Fibroblast of gingiva (primary cell): ENCODE data around the gene BCAN.
A peak's percentile ranks its signal among the peaks of the same experiment; 100 is the strongest.

Experiments used
- DNase-seq: peaks from one replicate; pipeline ENCODE4 v3.0.0-alpha.2; 2011; ENCODE audit warnings: low read depth

Gene BCAN

DNA sequence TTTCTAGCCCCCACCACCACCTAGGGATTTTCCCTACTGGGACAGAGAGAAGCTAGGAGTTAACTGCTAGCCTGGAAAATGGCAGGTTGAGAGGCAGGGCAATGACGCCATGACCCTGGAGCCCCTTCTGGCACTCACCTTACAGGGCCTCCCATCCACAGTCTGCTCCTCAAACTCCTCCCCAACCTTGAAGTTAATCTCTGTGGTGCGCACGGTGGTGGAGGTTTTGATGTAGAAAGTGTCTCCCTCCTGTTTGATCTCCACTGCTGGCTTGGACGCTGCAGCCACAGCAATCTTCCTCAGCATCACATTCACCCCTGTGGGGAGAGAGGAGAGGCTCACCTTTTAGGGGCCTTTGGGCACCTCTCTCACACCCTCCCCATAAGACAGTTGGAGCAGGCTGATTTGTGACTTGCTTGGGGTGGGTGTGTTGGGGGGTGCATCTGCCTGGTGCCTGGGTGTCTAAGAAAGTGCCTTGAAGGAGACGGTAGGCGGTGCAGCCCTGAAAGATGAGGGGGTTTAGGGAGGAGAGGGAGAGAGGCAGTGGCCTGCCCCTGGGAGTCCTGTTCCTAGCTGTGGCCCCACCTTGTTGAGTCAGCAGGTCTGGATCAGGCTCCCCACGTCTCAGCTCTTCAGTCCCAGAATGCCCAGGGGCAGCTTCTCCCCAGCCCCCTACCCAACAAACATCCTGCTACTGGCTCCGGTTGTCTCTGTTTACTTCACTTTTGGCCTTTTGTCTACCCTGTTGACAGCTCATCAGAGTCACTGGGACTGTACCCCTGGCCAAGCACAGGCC lies 59.0 kb downstream of the BCAN start:
- DNase-seq = no peak

- no peak for DNase-seq
These were observed 61.4 kb downstream of the BCAN start for GRCh38 chr1:156703336-156703735.

- no peak for DNase-seq
These were observed 61.8 kb downstream of the BCAN start for GRCh38 chr1:156703741-156704140.

- no peak for DNase-seq
These were observed 62.3 kb downstream of the BCAN start for GRCh38 chr1:156704166-156704711.

DNA sequence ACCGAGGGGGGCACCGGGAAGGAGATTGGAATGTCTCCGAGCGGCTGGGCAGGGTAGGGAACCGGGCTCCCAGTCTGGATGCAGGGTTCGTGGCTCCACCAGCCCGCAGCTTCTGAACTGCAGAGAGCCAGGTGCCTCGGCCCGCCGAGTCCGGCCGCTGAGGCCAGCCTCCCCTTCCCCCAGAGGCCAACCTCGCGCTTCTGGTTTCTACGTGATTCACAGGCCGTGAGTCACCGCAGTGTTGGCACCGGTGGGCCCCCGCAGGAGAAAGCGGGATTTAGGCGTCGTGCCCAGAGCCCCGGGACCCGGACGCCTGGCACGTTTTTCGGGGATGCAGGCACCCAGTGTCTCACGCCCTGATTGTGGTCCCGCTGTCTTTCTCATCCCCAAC lies 63.0 kb downstream of the BCAN start:
- peak; percentile 50 for DNase-seq

GRCh38 chr1:156705321-156705917 lies 63.5 kb downstream of the BCAN start, which contains the start of gene CRABP2:
Gene CRABP2, minus strand, starts transcription at chr1:156705583. Its CDS starts 137 bp downstream, at chr1:156705446.
- DNase-seq = peak; percentile 40

DNA sequence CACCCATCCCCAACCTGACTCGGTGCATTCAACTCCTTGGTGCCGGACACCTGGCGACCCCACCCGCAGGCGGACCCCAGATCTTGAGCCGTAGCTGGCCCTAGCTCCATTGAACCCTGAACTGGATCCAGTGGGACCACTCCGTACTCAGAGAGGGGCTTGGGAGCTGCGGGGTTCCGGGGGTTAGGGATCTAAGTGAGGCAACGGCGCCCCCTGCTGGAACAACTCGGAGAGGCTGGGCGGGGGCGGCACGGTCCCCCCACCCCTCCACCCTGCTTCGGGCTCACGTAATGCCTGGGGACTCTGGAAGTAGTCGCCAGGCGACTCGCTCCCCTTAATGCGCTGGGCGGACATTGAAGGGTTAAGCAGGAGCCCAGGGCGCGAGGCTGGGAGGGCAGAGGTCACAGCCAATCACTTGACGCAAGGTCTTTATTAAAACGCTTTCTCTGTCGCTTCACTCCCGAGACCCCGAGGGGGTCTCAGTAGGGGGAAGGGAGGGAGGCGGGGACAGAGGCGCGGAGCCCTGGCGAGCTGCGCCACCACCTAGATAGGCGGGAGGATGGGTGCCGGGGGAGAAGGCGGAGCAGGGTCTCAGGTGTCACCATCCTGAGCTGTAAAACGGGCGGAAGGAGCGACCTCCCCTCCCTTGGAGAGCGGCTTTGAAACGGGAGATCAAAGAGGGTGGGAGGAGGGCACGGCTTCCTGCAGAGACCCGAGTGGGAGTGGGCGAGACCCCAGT lies 64.2 kb downstream of the BCAN start:
- DNase-seq = peak; percentile 69

DNA sequence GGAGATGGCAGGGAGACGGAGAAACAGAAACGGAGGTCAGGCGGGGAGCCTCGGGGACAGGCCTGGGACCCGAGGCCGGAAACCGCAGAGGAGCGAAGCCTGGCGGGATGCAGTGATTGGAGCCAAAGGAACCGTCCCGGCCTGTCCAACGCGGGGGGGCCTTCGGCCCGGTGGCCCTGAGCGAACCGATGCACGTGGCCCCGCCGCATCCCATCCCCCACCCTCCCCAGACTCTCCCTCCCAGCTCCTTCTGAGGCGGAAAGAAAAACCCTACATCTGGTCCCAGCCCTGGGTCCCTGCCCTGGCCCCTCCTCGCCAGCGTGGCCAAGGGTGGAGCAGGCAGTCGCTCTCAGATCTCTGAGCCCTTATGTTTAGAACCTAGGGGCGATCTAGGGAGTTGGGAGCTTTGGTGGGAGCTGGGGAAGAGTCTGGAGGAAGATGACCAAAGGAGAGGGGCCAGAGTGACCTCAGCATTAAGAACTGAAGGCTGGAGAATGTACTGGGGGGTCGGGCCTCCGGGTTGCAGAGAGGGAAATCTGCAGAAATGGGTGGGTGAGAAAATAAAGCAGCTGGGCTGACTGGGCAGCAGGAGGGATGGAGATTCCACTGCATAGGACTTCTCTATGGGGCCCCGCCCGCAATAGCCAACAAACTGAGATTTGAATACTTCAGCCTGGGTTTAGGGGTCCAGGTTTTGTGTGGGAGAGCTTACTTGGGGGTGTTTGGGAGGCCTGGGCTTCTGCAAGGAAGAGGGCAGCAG lies 64.9 kb downstream of the BCAN start:
- peak; percentile 92 for DNase-seq

DNA sequence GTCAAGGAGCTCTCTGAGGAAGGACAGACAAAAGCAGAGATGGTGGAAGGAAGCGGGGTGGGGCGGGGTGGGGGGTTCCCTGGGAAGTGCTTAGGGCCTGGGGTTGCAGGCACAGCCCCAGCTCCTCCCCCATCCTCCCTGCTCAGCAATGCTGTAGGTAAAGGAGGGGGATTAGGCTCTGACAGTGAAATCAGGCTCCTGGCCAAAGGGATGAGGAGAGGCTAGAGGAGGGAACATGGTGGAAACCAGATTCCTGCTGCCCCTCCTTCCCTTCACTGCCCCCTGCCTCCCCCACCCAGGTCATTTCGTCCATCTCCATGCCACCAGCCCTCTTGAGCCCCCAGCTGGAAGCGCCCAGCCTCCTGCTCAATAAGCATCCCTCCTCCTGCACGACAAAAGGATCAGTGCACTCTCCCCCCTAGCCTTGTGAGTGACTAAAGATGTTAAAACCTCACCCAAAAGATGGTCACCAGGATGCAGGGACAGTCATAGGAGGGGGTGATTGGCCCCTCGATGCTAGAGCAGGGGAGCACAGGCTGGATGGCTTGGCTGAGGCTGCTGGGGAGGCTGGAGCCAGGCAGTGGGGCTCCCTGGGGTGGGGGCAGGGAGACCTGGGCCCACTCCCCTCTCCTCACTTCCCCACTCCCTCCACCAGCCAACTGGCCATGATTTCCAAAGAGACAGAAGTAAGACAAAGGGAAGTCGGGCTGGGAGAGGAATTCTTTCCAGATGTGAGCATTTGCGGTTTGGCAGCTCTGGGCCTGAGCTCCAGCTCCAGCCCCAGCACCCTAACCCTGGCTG lies 65.7 kb downstream of the BCAN start:
- peak; percentile 81 for DNase-seq

DNA sequence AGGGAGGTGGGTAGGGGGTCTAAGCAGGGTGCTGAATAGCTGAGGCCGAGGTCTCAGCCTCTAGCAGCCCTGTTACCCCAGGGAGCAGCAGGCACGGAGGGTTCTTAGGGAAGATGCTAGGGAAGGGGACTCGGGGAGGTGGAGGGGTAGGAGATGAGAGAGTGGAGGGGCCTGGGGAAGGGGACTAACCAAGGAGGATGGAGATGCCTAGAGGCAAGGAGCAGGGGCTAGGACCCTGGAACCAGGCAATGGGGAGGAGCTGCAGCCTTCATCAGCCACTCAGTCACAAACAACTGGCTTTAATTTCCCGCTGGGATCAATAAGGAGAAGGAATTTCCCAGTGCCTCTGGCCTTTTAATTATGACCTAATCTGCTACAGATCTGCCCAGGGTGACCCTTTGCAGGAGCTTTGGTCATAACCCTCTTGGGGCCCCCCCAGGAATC lies 66.3 kb downstream of the BCAN start:
- peak; percentile 40 for DNase-seq

DNA sequence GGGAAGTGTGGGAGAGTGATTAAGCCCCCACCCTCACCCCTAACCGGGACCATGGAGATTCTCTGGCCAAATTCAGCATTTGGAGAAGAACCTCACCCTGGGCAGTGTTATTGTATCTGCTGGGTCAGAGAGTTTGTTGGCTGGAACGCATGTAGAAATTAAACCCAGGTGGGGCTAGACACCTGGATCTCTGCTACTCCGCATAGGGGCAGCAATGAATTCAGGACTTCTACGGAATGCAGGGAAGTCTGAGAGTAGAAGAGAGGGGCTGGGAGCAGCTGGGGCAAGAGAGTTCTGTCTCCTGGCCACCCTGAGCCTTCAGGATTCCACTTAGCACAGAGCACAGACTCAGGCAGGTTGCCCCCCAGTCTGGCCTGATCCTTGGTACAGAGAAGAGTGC lies 67.1 kb downstream of the BCAN start:
- DNase-seq = no peak
